ENCODE results near the gene SPDYE6. TPM values are rescaled to one million over a fixed set of nuclear protein-coding genes. Genes with fewer than 3 reads are reported as not detected.

The SPDYE6 gene
- total RNA-seq, 1 experiment from 2014 or later = not detected

- TSS peak; percentile 50 for BruUV-seq (replicated peaks)
- H3K36me3 ChIP-seq (ENCODE audit: low read depth) = peaks cover 34% of the 10 kb centered on the region
- H3F3A ChIP-seq (ENCODE audit: insufficient read depth, low read depth) = peaks cover 39% of the 10 kb centered on the region
- no peaks in the 10 kb centered on the region for H3K9me3 ChIP-seq (ENCODE audit: insufficient read depth, low read depth)
- H3K9me2 ChIP-seq (ENCODE audit: insufficient read depth) = no peaks in the 10 kb centered on the region
- CTCF ChIA-PET = no interaction called here
- peak overlapping the region; percentile 74 for H2AFZ ChIP-seq
- H3K79me2 ChIP-seq (ENCODE audit: low read depth) = peaks cover 23% of the 10 kb centered on the region
- peak overlapping the region; percentile 75 for H3K4me2 ChIP-seq
- intact Hi-C loops (cut with micrococcal nuclease; ENCODE audit: unreplicated experiment) = loop anchor here (10.0 kb wide), 1 partner anchor 512 kb away; no protein-coding TSS in a partner anchor
- POLR2A ChIA-PET (ENCODE audit: unreplicated experiment) = interaction anchor here (0.5 kb wide), 1 partner anchor 33 kb away, joined by 3 read pairs; no protein-coding TSS in a partner anchor
- H3K27me3 ChIP-seq (ENCODE audit: insufficient read depth, low read depth) = no peaks in the 10 kb centered on the region
- H4K20me1 ChIP-seq (ENCODE audit: insufficient read depth) = 0 out of 2 replicates have a peak, but pooled peaks cover under 1% of the 10 kb centered on the region
- peaks cover 38% of the 10 kb centered on the region for H3K4me1 ChIP-seq (replicated peaks; ENCODE audit: insufficient read depth)
- H3K27ac ChIP-seq = peak overlapping the region; percentile 64
- H3K4me3 ChIP-seq = peak overlapping the region; percentile 86
- DNase-seq = no peak
- no peak for TF ChIP-seq EZH2 (IDR thresholded peaks at IDR 0.05; ENCODE audit: low read depth)
- TF ChIP-seq CTCF (conservative IDR thresholded peaks at IDR 0.05) = no peak
Observed at GRCh38 chr7:102396710-102397019, 40.4 kb upstream of the SPDYE6 start.

- Histone ChIP-seq H3K27me3 (ENCODE audit: insufficient read depth, low read depth) (no peaks in the 10 kb centered on the region), H3K9me2 (ENCODE audit: insufficient read depth) (no peaks in the 10 kb centered on the region), H3K4me1 (replicated peaks; ENCODE audit: insufficient read depth) (peaks cover 38% of the 10 kb centered on the region), H3K4me3 (peak within 1 kb of the TSS; percentile 86), H3K79me2 (ENCODE audit: low read depth) (peaks cover 23% of the 10 kb centered on the region), H3K9me3 (ENCODE audit: insufficient read depth, low read depth) (no peaks in the 10 kb centered on the region), H3K4me2 (peak within 1 kb of the TSS; percentile 81), H3K36me3 (ENCODE audit: low read depth) (peaks cover 34% of the 10 kb centered on the region), H4K20me1 (ENCODE audit: insufficient read depth) (no peaks in the 10 kb centered on the region), H2AFZ (peak within 1 kb of the TSS; percentile 74), H3F3A (ENCODE audit: insufficient read depth, low read depth) (peaks cover 41% of the 10 kb centered on the region), H3K27ac (peak within 1 kb of the TSS; percentile 64)
- TF ChIP-seq EZH2 (IDR thresholded peaks at IDR 0.05; ENCODE audit: low read depth) (no peak), CTCF (conservative IDR thresholded peaks at IDR 0.05) (no peak)
- ChIA-PET CTCF (interaction anchor here (0.5 to 0.7 kb wide), 3 partner anchors 38 to 515 kb away, joined by 4 to 14 read pairs (median 6); partner anchors contain the start of gene ORAI2), POLR2A (ENCODE audit: unreplicated experiment) (interaction anchor here (0.6 to 0.7 kb wide), 3 partner anchors 108 to 543 kb away, joined by 3 to 4 read pairs (median 3); no protein-coding TSS in a partner anchor)
- DNase-seq = peak; percentile 91 to 94
- no TSS peak for BruUV-seq (replicated peaks)
- intact Hi-C loops (cut with micrococcal nuclease; ENCODE audit: unreplicated experiment) = loop anchor here (10.0 kb wide), 1 partner anchor 511 kb away; no protein-coding TSS in a partner anchor
Observed at GRCh38 chr7:102395873-102396709, 39.8 kb upstream of the SPDYE6 start, which contains the start of gene PRKRIP1. TSS of gene PRKRIP1 (plus strand) at chr7:102396363. CDS start at chr7:102396412, 49 bp downstream.

- H3K4me3 ChIP-seq = peak overlapping the region; percentile 86
- no peaks in the 10 kb centered on the region for H3K9me2 ChIP-seq (ENCODE audit: insufficient read depth)
- no peaks in the 10 kb centered on the region for H3K9me3 ChIP-seq (ENCODE audit: insufficient read depth, low read depth)
- DNase-seq = no peak
- intact Hi-C loops (cut with micrococcal nuclease; ENCODE audit: unreplicated experiment) = loop anchor here (10.0 kb wide), 1 partner anchor 511 kb away; no protein-coding TSS in a partner anchor
- ChIA-PET POLR2A (ENCODE audit: unreplicated experiment) (interaction anchor here (0.5 to 0.6 kb wide), 2 partner anchors 44 to 543 kb away, joined by 4 read pairs; no protein-coding TSS in a partner anchor), CTCF (interaction anchor here (0.5 to 0.7 kb wide), 3 partner anchors 12 to 514 kb away, joined by 6 to 15 read pairs (median 14); partner anchors contain the start of gene ORAI2)
- H3F3A ChIP-seq (ENCODE audit: insufficient read depth, low read depth) = peaks cover 38% of the 10 kb centered on the region
- no peaks in the 10 kb centered on the region for H3K27me3 ChIP-seq (ENCODE audit: insufficient read depth, low read depth)
- BruUV-seq (replicated peaks) = TSS peak; percentile 94
- no peaks in the 10 kb centered on the region for H4K20me1 ChIP-seq (ENCODE audit: insufficient read depth)
- TF ChIP-seq CTCF (conservative IDR thresholded peaks at IDR 0.05) = no peak
- no peak for TF ChIP-seq EZH2 (IDR thresholded peaks at IDR 0.05; ENCODE audit: low read depth)
- peak overlapping the region; percentile 81 for H3K4me2 ChIP-seq
- peaks cover 28% of the 10 kb centered on the region for H3K36me3 ChIP-seq (ENCODE audit: low read depth)
- peaks cover 23% of the 10 kb centered on the region for H3K79me2 ChIP-seq (ENCODE audit: low read depth)
- H3K4me1 ChIP-seq (replicated peaks; ENCODE audit: insufficient read depth) = peaks cover 38% of the 10 kb centered on the region
- peak overlapping the region; percentile 64 for H3K27ac ChIP-seq
- peak overlapping the region; percentile 52 for H2AFZ ChIP-seq
Observed at GRCh38 chr7:102395592-102395872, 39.3 kb upstream of the SPDYE6 start.
